ENCODE results near the gene SLBP. TPM values are rescaled to one million over a fixed set of nuclear protein-coding genes. Genes with fewer than 3 reads are reported as not detected.

The SLBP gene
- polyA plus RNA-seq, 1 experiment: 36.9 TPM

- CTCF ChIA-PET: interaction anchor here (0.6 to 11.5 kb wide), 6 partner anchors 9 to 372 kb away, joined by 3 to 167 read pairs (median 6); no protein-coding TSS in a partner anchor
Observed at GRCh38 chr4:1725521-1725920, 13.4 kb upstream of the SLBP start.

DNA sequence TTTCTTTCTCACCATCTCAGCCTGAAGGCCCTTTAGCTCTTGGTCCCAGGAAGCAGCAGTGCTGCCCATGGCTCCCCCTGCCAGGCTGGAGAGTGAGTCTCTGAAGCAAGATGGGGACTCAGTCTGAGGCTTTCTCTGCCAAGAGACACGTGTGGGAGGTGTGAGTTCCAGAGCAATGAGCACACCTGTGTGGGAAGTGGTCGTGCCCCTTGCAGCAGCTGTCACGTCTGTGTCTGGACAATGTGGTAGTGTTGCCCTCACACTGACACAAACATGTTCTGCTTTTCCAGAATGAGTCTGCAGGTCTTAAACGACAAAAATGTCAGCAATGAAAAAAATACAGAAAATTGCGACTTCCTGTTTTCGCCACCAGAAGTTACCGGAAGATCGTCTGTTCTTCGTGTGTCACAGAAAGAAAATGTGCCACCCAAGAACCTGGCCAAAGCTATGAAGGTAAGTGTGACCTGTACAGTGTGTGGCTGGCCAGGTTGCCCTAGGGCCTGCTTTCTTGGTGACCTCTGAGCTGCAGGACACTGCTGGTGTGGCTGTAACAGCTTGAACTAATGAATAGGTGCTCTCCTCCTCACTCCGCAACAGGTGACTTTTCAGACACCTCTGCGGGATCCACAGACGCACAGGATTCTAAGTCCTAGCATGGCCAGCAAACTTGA is 11.1 kb upstream of the SLBP start:
- Histone ChIP-seq H3K27me3 (ENCODE audit: control insufficient read depth, insufficient read depth, low read length) (no peaks in the 10 kb centered on the region), H3K4me3 (ENCODE audit: low read depth, low read length) (no peak overlapping the region), H3K36me3 (ENCODE audit: control insufficient read depth, insufficient read depth, low read length) (peaks cover 6% of the 10 kb centered on the region)
- no peak for DNase-seq (ENCODE audit: low read depth)
- TF ChIP-seq CTCF (IDR thresholded peaks at IDR 0.05; ENCODE audit: insufficient read depth, low read depth, low read length): no peak
- CTCF ChIA-PET: interaction anchor here (0.9 to 11.5 kb wide), 3 partner anchors 9 to 367 kb away, joined by 3 to 167 read pairs (median 3); no protein-coding TSS in a partner anchor
- POLR2A ChIA-PET: no interaction called here

More at GRCh38 chr4:1725521-1725920, 13.4 kb upstream of the SLBP start:
- no peak overlapping the region for H3K4me3 ChIP-seq (ENCODE audit: low read depth, low read length)
- H3K27me3 ChIP-seq (ENCODE audit: control insufficient read depth, insufficient read depth, low read length): no peaks in the 10 kb centered on the region
- no peak for DNase-seq (ENCODE audit: low read depth)
- POLR2A ChIA-PET: no interaction called here
- TF ChIP-seq CTCF (IDR thresholded peaks at IDR 0.05; ENCODE audit: insufficient read depth, low read depth, low read length): no peak
- peaks cover 9% of the 10 kb centered on the region for H3K36me3 ChIP-seq (ENCODE audit: control insufficient read depth, insufficient read depth, low read length)

GRCh38 chr4:1722551-1723118 is 10.5 kb upstream of the SLBP start:
- H3K27me3 ChIP-seq (ENCODE audit: control insufficient read depth, insufficient read depth, low read length): no peaks in the 10 kb centered on the region
- CTCF ChIA-PET: interaction anchor here (0.9 to 11.5 kb wide), 3 partner anchors 8 to 366 kb away, joined by 3 to 167 read pairs (median 3); no protein-coding TSS in a partner anchor
- peak overlapping the region; percentile 82 for H3K4me3 ChIP-seq (ENCODE audit: low read depth, low read length)
- peaks cover 8% of the 10 kb centered on the region; the same call in 1 of the 2 replicates for H3K36me3 ChIP-seq (ENCODE audit: control insufficient read depth, insufficient read depth, low read length)
- no peak for TF ChIP-seq CTCF (IDR thresholded peaks at IDR 0.05; ENCODE audit: insufficient read depth, low read depth, low read length)
- POLR2A ChIA-PET: no interaction called here
- DNase-seq (ENCODE audit: low read depth): no peak

DNA sequence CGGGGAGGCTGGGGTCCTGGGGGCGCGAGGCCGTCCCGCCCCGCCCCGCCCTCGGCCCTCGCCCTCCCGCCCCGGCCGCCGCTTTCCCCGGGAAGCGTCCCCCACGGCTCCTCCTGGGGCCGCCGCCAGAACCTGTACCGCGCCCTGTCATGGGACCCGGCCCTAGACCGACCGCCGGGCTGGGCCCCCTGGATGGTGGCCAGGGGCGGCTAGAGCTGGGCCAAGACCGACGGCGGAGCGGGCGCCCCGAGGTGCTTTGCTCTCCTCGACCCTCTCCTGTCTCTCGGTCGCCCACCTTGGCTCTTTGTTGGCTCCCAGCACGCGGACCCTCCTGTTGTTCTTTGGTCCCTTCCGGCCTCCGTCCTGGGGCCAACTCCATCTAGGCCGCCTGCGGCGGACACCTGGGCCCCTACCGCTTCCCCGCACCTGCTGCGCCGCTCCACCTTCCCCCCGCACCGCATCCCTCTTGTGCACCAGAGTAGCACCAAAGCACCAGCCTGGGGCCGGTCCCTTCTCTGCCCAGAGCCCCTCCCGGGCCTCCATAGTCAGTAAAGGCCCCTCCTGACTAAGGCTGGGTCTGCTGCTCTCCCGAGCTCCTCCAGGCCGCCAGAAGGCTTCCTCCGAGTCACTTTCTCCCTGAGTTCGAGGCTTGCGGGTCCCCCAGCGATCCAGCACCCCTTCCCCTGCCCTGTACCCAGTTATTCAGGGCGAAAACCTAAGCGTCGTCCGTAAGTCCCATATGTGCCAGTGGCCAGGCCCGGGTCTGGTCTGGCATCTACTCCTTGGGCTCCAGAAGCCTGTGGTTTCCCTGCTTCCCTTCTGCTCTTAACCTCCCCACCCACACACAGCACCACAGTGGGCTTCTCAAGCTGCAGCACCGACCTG is 9.8 kb upstream of the SLBP start:
- TF ChIP-seq CTCF (IDR thresholded peaks at IDR 0.05; ENCODE audit: insufficient read depth, low read depth, low read length): no peak
- CTCF ChIA-PET: interaction anchor here (0.9 to 11.5 kb wide), 3 partner anchors 8 to 30 kb away, joined by 3 to 167 read pairs (median 13); no protein-coding TSS in a partner anchor
- H3K27me3 ChIP-seq (ENCODE audit: control insufficient read depth, insufficient read depth, low read length): no peaks in the 10 kb centered on the region
- no peak for DNase-seq (ENCODE audit: low read depth)
- peak overlapping the region; percentile 82 for H3K4me3 ChIP-seq (ENCODE audit: low read depth, low read length)
- POLR2A ChIA-PET: interaction anchor here (0.8 kb wide), 1 partner anchor 10 kb away, joined by 5 read pairs; the partner anchor contains the start of gene SLBP
- H3K36me3 ChIP-seq (ENCODE audit: control insufficient read depth, insufficient read depth, low read length): peaks cover 14% of the 10 kb centered on the region
